Stomach (tissue), 9 donors: ENCODE results near the gene KDR. TPM values are rescaled to one million over a fixed set of nuclear protein-coding genes. Genes with fewer than 3 reads are reported as not detected.

ENCODE experiments used
- DNase-seq, 2 donors: peaks; one replicate each; pipeline versions ENCODE4 v3.0.0 to v3.0.0-alpha.2; 2013 to 2019
- H3K27ac ChIP-seq, 5 donors: fragments of 200-600 bp in 4 of 5; sonication (generic) in 4 of 5; one replicate each; pipeline ENCODE4 v1.5.1; 2013 to 2019; ENCODE audit warnings: mild to moderate bottlenecking in 1 of 5, moderate library complexity in 1 of 5
- H3K27me3 ChIP-seq, 3 donors: fragments of 200-600 bp; sonication (generic); one replicate each; pipeline ENCODE4 v1.5.1; 2017 to 2019; ENCODE audit warnings: mixed run types in 1 of 3
- H3K36me3 ChIP-seq, 4 donors: fragments of 200-600 bp; sonication (generic); 1 replicate in 3 of 4; 2 replicates in 1 of 4; pipeline ENCODE4 v1.5.1; 2016 to 2019
- H3K4me1 ChIP-seq, 4 donors: fragments of 200-600 bp; sonication (generic); one replicate each; pipeline ENCODE4 v1.5.1; 2016 to 2019
- H3K4me3 ChIP-seq, 4 donors: fragments of 200-600 bp; sonication (generic) in 3 of 4; one replicate each; pipeline ENCODE4 v1.5.1; 2016 to 2019; ENCODE audit warnings: mild to moderate bottlenecking in 1 of 4
- H3K9me3 ChIP-seq, 4 donors: fragments of 200-600 bp; sonication (generic); one replicate each; pipeline ENCODE4 v1.5.1; 2016 to 2019
- EP300 ChIP-seq: sonication (generic); formaldehyde crosslinking; IDR thresholded peaks from one replicate; pipeline ENCODE4 v1.6.1; 2017; ENCODE audit warnings: antibody characterized with exemption
- POLR2A ChIP-seq, 4 donors: fragments of 450-650 bp; IDR thresholded peaks; one replicate each; pipeline ENCODE4 v1.6.1; 2016; ENCODE audit warnings: antibody characterized with exemption in 4 of 4, control low read depth in 2 of 4, mild to moderate bottlenecking in 1 of 4, moderate library complexity in 1 of 4
- POLR2AphosphoS5 ChIP-seq, 3 donors: sonication (generic); formaldehyde crosslinking; IDR thresholded peaks; one replicate each; pipeline ENCODE4 v1.6.1; 2016; ENCODE audit warnings: antibody characterized with exemption in 3 of 3
- WGBS, 5 donors: extraction: QIAGEN DNeasy Blood & Tissue Kit in 3 of 5; methylation state at CpG; one replicate each; pipeline versions ENCODE4 v1.1.5 to v1.1.7; 2013 to 2018; 5-methylcytosine and 5-hydroxymethylcytosine counted together
- intact Hi-C: fragments of 100-400 bp; cut with DNase I; formaldehyde crosslinking; loops from one replicate; pipeline ENCODE4 v1.15.1; 2023; ENCODE audit warnings: low total_unique reads
- polyA plus RNA-seq, 3 donors: library from polyadenylated mRNA; stranded (reverse); fragments of 200-250 nt; gene quantifications; one replicate each; pipeline ENCODE4 v1.2.3, GENCODE V29; 2013
- total RNA-seq, 5 donors: library from RNA; depleted of rRNA; stranded (reverse); fragments of >200 nt; gene quantifications; one replicate each; pipeline versions ENCODE4 v1.1.0 to v1.2.3, GENCODE V29; 2014 to 2016
- TF ChIP-seq, protein P1 (sequence below), 7 experiments: fragments of 450-650 bp in 4 of 7; fragments of 200-600 bp in 3 of 7; sonication (generic) in 3 of 7; IDR thresholded peaks; one replicate each; pipeline ENCODE4 v1.5.1; 2016 to 2019; ENCODE audit warnings: antibody characterized with exemption in 7 of 7, control low read depth in 2 of 7, mild to moderate bottlenecking in 1 of 7
- donor health status: healthy with polysubstance abuse.
- donor health status: Bipolar disorder and iron deficiency.
- donor health status: healthy.

KDR gene
- total and polyA plus RNA-seq, 8 donors = 1.1 to 32.3 (median 8.1) TPM

DNA sequence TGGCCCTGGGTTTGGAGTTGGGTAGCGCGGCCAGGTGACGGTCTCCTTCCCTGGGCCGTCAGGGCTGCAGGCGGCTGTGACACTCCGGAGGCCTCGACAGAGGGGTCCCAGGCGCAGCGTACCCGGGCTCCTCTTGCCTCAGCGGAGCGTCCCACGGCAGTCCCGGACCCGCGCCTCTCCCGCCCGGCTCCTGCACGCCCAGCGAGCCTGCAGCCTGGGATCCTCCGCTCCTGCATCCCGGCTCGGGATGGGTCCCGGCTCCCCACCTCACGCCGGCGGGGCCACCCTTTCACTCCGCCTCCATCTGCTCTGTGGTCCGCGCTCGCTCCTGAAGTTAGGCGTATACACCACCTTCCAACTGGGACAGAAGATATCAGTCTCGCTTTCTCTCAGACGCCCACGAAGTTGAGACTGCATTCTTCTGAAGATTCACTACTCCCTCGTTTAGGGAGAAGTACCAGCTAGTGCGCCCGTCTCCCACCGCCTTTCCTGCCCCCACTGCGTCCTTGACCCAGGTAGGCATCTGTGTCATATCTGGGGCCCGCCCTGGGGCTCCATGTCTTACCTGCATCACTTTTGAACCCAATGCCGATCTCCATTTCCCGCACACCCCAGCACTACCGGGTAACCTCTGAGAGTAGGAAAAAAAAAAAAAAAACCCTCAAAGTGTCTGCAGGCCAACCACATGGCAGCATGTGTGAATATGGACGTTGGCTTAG, 32.3 kb upstream of the KDR start:
- peaks cover 0 to 7% (median 3%) of the 10 kb centered on the region in 4 donors for H3K4me1 ChIP-seq
- intact Hi-C loops = no loop called here
- peak overlapping the region in 1 of 4 donors; percentile 2 for H3K4me3 ChIP-seq
- no peak for TF ChIP-seq EP300
- peak in 1 of 2 donors; percentile 13 for DNase-seq
- H3K9me3 ChIP-seq = peaks cover 0 to 5% (median 0%) of the 10 kb centered on the region in 4 donors
- H3K36me3 ChIP-seq = no peaks in the 10 kb centered on the region
- WGBS, 5 donors = 20 to 32% (median 28%) methylated on average over 28 to 45 of the region's 45 CpGs
- H3K27ac ChIP-seq = no peak overlapping the region
- H3K27me3 ChIP-seq = peaks cover 0 to 15% (median 0%) of the 10 kb centered on the region in 3 donors

DNA sequence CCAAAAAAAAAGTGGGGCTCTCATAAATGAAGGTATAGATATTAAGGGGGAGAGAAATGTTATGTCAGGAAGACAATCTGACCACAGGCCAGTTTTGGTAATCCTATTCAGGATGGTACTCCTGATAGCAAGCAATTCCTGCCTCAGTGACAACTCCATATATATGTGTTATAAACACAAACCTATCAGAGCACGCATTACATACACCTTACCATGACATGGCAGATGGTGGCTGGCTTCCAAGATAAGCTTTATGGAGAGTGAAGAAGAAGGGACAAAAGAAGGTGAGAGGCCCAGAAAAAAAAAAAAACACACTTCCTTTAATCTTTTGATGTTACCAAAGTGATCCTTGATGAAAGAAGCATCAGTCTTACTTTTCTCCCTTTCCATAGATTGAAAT, 29.5 kb upstream of the KDR start:
- 83 to 96% (median 94%) methylated on average over 1 of the region's 1 CpG for WGBS, 5 donors
- TF ChIP-seq POLR2AphosphoS5 (IDR thresholded peaks at IDR 0.05) (no peak), EP300 (no peak), POLR2A (IDR thresholded peaks at IDR 0.05) (no peak)
- TF ChIP-seq, protein P1, sequence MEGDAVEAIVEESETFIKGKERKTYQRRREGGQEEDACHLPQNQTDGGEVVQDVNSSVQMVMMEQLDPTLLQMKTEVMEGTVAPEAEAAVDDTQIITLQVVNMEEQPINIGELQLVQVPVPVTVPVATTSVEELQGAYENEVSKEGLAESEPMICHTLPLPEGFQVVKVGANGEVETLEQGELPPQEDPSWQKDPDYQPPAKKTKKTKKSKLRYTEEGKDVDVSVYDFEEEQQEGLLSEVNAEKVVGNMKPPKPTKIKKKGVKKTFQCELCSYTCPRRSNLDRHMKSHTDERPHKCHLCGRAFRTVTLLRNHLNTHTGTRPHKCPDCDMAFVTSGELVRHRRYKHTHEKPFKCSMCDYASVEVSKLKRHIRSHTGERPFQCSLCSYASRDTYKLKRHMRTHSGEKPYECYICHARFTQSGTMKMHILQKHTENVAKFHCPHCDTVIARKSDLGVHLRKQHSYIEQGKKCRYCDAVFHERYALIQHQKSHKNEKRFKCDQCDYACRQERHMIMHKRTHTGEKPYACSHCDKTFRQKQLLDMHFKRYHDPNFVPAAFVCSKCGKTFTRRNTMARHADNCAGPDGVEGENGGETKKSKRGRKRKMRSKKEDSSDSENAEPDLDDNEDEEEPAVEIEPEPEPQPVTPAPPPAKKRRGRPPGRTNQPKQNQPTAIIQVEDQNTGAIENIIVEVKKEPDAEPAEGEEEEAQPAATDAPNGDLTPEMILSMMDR (IDR thresholded peaks at IDR 0.05) = no peak
- intact Hi-C loops = no loop called here

DNA sequence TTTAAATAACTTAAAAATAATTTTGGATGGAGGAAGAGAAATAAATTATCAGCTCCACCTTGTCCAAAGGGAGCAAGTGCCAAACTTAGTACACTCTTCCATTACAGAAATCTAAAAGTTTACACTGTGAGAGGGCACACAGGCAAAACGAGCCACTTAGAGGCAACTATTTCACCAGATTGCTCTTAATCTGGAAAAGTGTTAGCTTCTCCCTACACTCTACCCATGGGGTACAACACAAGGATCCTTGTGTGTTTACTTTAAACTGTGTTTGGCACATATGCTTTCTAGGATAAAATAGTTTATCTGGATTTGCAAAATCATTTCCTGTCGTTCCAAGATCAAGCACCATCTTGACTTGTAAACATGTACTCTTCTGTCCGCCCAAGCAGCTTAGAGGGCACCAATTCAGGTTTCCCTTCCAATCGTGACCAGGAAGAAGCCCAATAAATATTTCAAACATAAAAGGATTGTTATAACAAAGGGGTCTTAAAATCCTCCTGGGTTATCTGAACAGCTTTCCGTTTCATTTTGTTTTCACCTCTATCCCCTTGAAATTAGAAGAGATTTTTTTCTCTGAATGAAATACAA, 29.0 kb upstream of the KDR start:
- WGBS, 5 donors = 30 to 39% (median 33%) methylated on average over 5 of the region's 5 CpGs
- H3K4me3 ChIP-seq = no peak overlapping the region
- intact Hi-C loops = no loop called here
- H3K36me3 ChIP-seq = no peaks in the 10 kb centered on the region
- TF ChIP-seq POLR2AphosphoS5 (IDR thresholded peaks at IDR 0.05) (no peak), EP300 (no peak), POLR2A (IDR thresholded peaks at IDR 0.05) (no peak)
- TF ChIP-seq, protein P1 (IDR thresholded peaks at IDR 0.05) = no peak
- peaks cover 0 to 15% (median 0%) of the 10 kb centered on the region in 3 donors for H3K27me3 ChIP-seq
- H3K4me1 ChIP-seq = peaks cover 0 to 7% (median 3%) of the 10 kb centered on the region in 4 donors
- no peak for DNase-seq
- H3K9me3 ChIP-seq = peaks cover 0 to 6% (median 0%) of the 10 kb centered on the region in 4 donors
- H3K27ac ChIP-seq = no peak overlapping the region

More for the DNA sequence above, 29.5 kb upstream of the KDR start:
- Histone ChIP-seq H3K27me3 (peaks cover 0 to 15% (median 0%) of the 10 kb centered on the region in 3 donors), H3K36me3 (no peaks in the 10 kb centered on the region), H3K27ac (no peak overlapping the region), H3K9me3 (peaks cover 0 to 6% (median 0%) of the 10 kb centered on the region in 4 donors), H3K4me3 (no peak overlapping the region), H3K4me1 (peaks cover 0 to 7% (median 3%) of the 10 kb centered on the region in 4 donors)
- DNase-seq = no peak

DNA sequence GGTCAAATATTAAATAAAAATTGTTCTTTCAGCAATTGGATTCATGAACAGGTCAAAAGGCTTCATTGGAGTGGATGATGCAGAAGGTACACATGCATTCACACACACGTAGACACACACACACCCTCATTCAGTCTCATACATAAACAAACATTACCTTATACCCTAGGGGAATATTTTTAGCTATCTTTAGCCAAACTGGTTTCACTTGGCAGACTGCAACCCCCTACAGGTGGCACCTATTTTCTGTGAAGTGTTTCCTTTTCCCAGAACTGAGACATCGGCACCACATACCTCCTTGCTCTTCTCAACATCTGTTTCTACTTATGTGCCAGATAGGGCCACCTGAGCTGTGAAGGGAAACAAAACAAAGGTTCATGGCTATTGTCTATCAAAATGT, 18.5 kb upstream of the KDR start:
- Histone ChIP-seq H3K4me3 (no peak overlapping the region), H3K9me3 (no peaks in the 10 kb centered on the region), H3K27ac (no peak overlapping the region), H3K36me3 (no peaks in the 10 kb centered on the region), H3K4me1 (no peaks in the 10 kb centered on the region), H3K27me3 (no peaks in the 10 kb centered on the region)
- intact Hi-C loops = no loop called here
- 46 to 58% (median 55%) methylated on average over 2 of the region's 2 CpGs for WGBS, 5 donors
- DNase-seq = no peak
- TF ChIP-seq POLR2A (IDR thresholded peaks at IDR 0.05) (no peak), POLR2AphosphoS5 (IDR thresholded peaks at IDR 0.05) (no peak), EP300 (no peak)
- TF ChIP-seq, protein P1 (IDR thresholded peaks at IDR 0.05) = no peak

DNA sequence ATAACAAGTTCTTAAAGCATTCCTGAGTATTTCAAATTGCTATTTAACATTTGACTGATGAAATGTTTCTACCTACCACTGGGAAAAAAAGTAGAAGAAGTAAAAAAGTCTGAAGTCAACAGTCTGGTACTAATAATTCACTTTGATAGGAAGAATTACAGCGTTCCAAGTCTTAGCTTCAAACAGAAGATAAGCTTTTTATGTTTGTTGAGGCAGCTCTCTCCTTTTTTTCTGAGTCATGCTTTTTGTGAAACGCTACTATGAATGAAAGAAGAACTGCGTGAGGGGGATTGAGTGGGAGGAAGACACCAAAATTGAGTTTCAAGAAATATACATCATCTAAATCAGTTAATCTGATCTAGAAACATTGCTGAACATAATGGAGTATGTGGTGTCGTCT, 13.0 kb upstream of the KDR start:
- no peak for DNase-seq
- H3K27me3 ChIP-seq = no peaks in the 10 kb centered on the region
- WGBS, 5 donors = 35 to 51% (median 39%) methylated on average over 4 of the region's 4 CpGs

More for the DNA sequence above, 13.0 kb upstream of the KDR start:
- H3K4me1 ChIP-seq = no peaks in the 10 kb centered on the region
- intact Hi-C loops = no loop called here
- no peaks in the 10 kb centered on the region for H3K36me3 ChIP-seq
- TF ChIP-seq, protein P1 (IDR thresholded peaks at IDR 0.05) = no peak
- no peak for TF ChIP-seq POLR2AphosphoS5 (IDR thresholded peaks at IDR 0.05)
- TF ChIP-seq EP300 = no peak
- TF ChIP-seq POLR2A (IDR thresholded peaks at IDR 0.05) = no peak
- H3K9me3 ChIP-seq = no peaks in the 10 kb centered on the region
- H3K4me3 ChIP-seq = no peak overlapping the region
- H3K27ac ChIP-seq = no peak overlapping the region
